SK-N-SH treated with all-trans-retinoic acid at 6 μM for 48 hours (cell line): ENCODE results near the gene CCDC154.

ENCODE experiments used
- BACH2 ChIP-seq: fragments of 250-450 bp; sonication (Bioruptor Pico); IDR thresholded peaks from 2 replicates; pipeline ENCODE4 v1.9.0; 2021; ENCODE audit warnings: mild to moderate bottlenecking, borderline replicate concordance
- CSDC2 ChIP-seq: fragments of 250-450 bp; sonication (Bioruptor Pico); IDR thresholded peaks from 2 replicates; pipeline ENCODE4 v1.5.0; 2020; ENCODE audit warnings: mild to moderate bottlenecking, moderate library complexity
- SNAI2 ChIP-seq: fragments of 250-450 bp; sonication (Bioruptor Pico); IDR thresholded peaks from 2 replicates; pipeline ENCODE4 v1.5.0; 2020; ENCODE audit warnings: mild to moderate bottlenecking, moderate library complexity
- TSHZ2 ChIP-seq: fragments of 250-450 bp; sonication (Bioruptor Pico); IDR thresholded peaks from 2 replicates; pipeline ENCODE4 v1.5.0; 2020; ENCODE audit warnings: mild to moderate bottlenecking, moderate library complexity
- ZFP30 ChIP-seq: fragments of 450-650 bp; formaldehyde crosslinking; IDR thresholded peaks from 2 replicates; pipeline ENCODE4 v1.5.0; 2022; ENCODE audit warnings: mild to moderate bottlenecking, moderate library complexity
- ZNF70 ChIP-seq: fragments of 450-650 bp; formaldehyde crosslinking; IDR thresholded peaks from 2 replicates; pipeline ENCODE4 v1.5.0; 2020; ENCODE audit warnings: mild to moderate bottlenecking, moderate library complexity

GRCh38 chr16:1437606-1438005, 6.8 kb downstream of the CCDC154 start:
- TF ChIP-seq ZFP30 (CRISPR knock-in tag) (no peak), CSDC2 (CRISPR knock-in tag) (no peak), ZNF70 (CRISPR knock-in tag) (no peak), BACH2 (CRISPR knock-in tag) (no peak), TSHZ2 (CRISPR knock-in tag) (no peak), SNAI2 (no peak)
